Measurements from ENCODE around the gene INPP4B.

INPP4B gene

GRCh38 chr4:142158980-142159379 is 687.1 kb downstream of the INPP4B start:
- no peak overlapping the region for H3K27ac ChIP-seq
- no peak for TF ChIP-seq CTCF (IDR thresholded peaks at IDR 0.05)
- TF ChIP-seq ZFX (IDR thresholded peaks at IDR 0.05; ENCODE audit: borderline replicate concordance), result no peak

- no peak for TF ChIP-seq ZFX (IDR thresholded peaks at IDR 0.05; ENCODE audit: borderline replicate concordance)
- no peak for TF ChIP-seq CTCF (IDR thresholded peaks at IDR 0.05)
- H3K27ac ChIP-seq, result no peak overlapping the region
Observed at GRCh38 chr4:142156256-142156655, 689.8 kb downstream of the INPP4B start.

GRCh38 chr4:142155347-142155746 is 690.8 kb downstream of the INPP4B start:
- H3K27ac ChIP-seq, result no peak overlapping the region
- TF ChIP-seq CTCF (IDR thresholded peaks at IDR 0.05) (no peak), ZFX (IDR thresholded peaks at IDR 0.05; ENCODE audit: borderline replicate concordance) (no peak)

GRCh38 chr4:142150483-142150882 is 695.6 kb downstream of the INPP4B start:
- TF ChIP-seq CTCF (IDR thresholded peaks at IDR 0.05), result no peak
- TF ChIP-seq ZFX (IDR thresholded peaks at IDR 0.05; ENCODE audit: borderline replicate concordance), result no peak
- H3K27ac ChIP-seq, result no peak overlapping the region

GRCh38 chr4:142144813-142145212 is 701.3 kb downstream of the INPP4B start:
- TF ChIP-seq ZFX (IDR thresholded peaks at IDR 0.05; ENCODE audit: borderline replicate concordance) (no peak), CTCF (IDR thresholded peaks at IDR 0.05) (no peak)
- no peak overlapping the region for H3K27ac ChIP-seq

GRCh38 chr4:142142366-142143054 is 703.6 kb downstream of the INPP4B start:
- TF ChIP-seq CTCF (IDR thresholded peaks at IDR 0.05) (no peak), ZFX (IDR thresholded peaks at IDR 0.05; ENCODE audit: borderline replicate concordance) (no peak)
- no peak overlapping the region for H3K27ac ChIP-seq

- H3K27ac ChIP-seq, result no peak overlapping the region
- TF ChIP-seq ZFX (IDR thresholded peaks at IDR 0.05; ENCODE audit: borderline replicate concordance) (no peak), CTCF (IDR thresholded peaks at IDR 0.05) (no peak)
Observed at GRCh38 chr4:142141224-142141623, 704.9 kb downstream of the INPP4B start.

Measured in 22Rv1 (cell line).